HCT116 (cell line): ENCODE data around the gene SH3GL2.

ENCODE experiments used
- EGR1 ChIP-seq: IDR thresholded peaks from 2 replicates; pipeline ENCODE4 v1.6.1; 2012; ENCODE audit warnings: low read depth
- POLR2AphosphoS5 ChIP-seq: IDR thresholded peaks from 2 replicates; pipeline ENCODE4 v1.6.1; 2011; ENCODE audit warnings: mild to moderate bottlenecking, low read depth, low read length, moderate library complexity
- TF ChIP-seq, protein P1 (sequence below), 3 experiments: fragments of 200-600 bp in 1 of 3; sonication (generic) in 1 of 3; IDR thresholded peaks in 2 of 3; conservative IDR thresholded peaks in 1 of 3; 2 replicates each; pipeline ENCODE4 v1.5.1; 2012 to 2017; ENCODE audit warnings: low read depth in 2 of 3, low read length in 2 of 3, antibody characterized with exemption in 1 of 3, borderline replicate concordance in 1 of 3, control low read depth in 1 of 3, mild to moderate bottlenecking in 1 of 3, mixed read lengths in 1 of 3, mixed run types in 1 of 3, moderate library complexity in 1 of 3; ENCODE audit not compliant: insufficient read depth in 1 of 3
- TF ChIP-seq, protein P2 (sequence below): IDR thresholded peaks from 2 replicates; pipeline ENCODE4 v1.6.1; 2012

DNA sequence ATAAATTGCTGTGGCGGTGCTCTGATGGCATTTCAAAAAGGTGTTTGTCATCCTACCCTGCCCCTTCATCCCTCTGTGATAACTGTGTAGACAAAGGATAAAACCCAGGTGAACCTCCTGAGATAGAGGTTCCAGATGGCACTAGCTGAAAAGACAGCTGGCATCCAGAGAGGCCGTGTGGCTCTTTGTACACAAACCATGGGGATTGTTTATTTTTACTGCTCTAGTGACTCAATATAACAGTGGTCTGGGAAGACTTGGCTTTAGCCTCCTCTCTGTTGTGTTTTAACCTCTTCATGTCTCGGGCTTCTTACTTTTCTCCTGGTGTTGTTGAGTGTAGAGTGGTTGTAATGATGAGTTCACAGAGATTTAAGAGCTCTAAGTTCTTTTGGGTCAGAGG, 48.8 kb downstream of the SH3GL2 start:
- TF ChIP-seq, protein P1, sequence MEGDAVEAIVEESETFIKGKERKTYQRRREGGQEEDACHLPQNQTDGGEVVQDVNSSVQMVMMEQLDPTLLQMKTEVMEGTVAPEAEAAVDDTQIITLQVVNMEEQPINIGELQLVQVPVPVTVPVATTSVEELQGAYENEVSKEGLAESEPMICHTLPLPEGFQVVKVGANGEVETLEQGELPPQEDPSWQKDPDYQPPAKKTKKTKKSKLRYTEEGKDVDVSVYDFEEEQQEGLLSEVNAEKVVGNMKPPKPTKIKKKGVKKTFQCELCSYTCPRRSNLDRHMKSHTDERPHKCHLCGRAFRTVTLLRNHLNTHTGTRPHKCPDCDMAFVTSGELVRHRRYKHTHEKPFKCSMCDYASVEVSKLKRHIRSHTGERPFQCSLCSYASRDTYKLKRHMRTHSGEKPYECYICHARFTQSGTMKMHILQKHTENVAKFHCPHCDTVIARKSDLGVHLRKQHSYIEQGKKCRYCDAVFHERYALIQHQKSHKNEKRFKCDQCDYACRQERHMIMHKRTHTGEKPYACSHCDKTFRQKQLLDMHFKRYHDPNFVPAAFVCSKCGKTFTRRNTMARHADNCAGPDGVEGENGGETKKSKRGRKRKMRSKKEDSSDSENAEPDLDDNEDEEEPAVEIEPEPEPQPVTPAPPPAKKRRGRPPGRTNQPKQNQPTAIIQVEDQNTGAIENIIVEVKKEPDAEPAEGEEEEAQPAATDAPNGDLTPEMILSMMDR (IDR thresholded peaks at IDR 0.05 in 2 of 3, conservative IDR thresholded peaks at IDR 0.05 in 1 of 3; ENCODE audit: borderline replicate concordance in 1 of 3, insufficient read depth in 1 of 3, low read depth in 2 of 3, low read length in 2 of 3) = no peak
- no peak for TF ChIP-seq POLR2AphosphoS5
- TF ChIP-seq, protein P2, sequence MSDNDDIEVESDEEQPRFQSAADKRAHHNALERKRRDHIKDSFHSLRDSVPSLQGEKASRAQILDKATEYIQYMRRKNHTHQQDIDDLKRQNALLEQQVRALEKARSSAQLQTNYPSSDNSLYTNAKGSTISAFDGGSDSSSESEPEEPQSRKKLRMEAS = no peak
- TF ChIP-seq EGR1 = no peak
